Hippocampal formation (tissue), 2 donors: Measurements from ENCODE around the gene SNX17.
"Not testable (repeated sequence)": the region's sequence is repeated elsewhere in the genome, so short reads cannot be mapped to it uniquely, and the experiment has no call there.

ENCODE experiments used
- DNase-seq, 2 donors: peaks; one replicate each; lab custom pipeline; 2025; lab: John Stamatoyannopoulos, UW

SNX17 gene

DNA sequence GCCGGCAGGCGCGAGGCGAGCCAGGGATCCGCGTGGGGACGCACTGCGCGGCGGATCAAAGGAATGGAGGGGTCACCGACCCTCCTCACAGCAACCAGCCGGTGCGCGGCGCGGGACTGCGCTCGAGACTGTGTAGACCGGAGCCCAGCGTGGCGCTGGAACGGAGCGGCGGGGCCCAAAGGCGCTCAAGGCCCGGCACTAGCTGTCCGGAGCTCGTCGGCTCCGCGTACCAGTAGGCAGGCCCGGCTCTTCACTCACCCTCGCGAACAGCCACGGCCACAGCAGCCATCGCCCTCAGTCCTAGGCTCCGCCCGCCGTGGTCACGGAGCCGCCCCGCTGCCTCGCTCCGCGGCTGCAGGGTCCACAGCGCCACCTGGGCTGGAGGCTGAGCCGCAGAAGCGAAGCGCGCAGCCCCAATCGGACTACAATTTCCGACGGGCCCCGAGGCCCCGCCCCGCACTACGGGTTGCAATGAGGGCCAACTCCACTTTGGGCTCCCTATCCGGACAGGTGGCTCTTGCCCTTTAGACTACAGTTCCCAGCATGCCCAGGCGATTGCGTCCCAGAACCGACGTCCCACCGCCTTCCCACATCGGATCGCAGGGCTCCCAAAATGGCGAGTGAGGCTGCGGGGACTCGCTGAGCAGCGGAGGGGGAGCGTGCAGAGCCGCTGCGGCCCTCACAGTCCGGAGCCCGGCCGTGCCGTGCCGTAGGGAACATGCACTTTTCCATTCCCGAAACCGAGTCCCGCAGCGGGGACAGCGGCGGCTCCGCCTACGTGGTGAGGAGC lies at the start of gene SNX17, which contains the start of gene EIF2B4:
SNX17 (plus strand) TSS at position 591 of the 790 bp plus-strand sequence; CDS start at position 719, 128 bp downstream.
EIF2B4 (minus strand) TSS at position 313 of the 790 bp plus-strand sequence; CDS start at position 289, 24 bp downstream.
- DNase-seq: peak; percentile 99

DNA sequence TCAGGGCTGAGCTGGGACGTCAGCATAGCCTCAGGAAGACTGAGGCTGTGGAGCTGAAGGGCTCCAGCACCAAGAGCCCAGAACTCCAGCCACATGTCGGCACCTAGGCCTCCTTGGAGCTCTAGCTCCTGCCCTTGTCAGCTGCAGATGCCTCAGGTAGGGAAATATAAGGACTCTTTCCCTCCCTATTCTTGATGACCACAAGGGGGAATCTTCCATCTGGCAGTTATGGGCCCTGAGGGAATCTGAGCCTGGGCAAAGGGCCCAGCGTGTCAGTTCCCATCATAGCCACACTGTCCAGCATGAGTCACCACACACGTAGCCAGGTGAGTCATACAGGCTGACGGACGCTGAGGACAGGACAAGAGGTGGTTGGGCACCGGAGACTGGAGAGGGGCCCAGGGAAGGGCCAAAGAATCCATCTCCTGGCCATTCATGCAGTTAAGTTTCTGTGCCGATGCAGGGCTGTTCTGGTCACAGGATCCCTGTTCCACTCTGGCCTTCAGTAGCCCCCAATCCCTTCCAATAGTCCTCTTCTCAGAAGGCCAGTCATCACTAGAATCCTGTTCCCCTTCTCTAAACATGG lies 49.4 kb upstream of the SNX17 start:
- no peak for DNase-seq

DNA sequence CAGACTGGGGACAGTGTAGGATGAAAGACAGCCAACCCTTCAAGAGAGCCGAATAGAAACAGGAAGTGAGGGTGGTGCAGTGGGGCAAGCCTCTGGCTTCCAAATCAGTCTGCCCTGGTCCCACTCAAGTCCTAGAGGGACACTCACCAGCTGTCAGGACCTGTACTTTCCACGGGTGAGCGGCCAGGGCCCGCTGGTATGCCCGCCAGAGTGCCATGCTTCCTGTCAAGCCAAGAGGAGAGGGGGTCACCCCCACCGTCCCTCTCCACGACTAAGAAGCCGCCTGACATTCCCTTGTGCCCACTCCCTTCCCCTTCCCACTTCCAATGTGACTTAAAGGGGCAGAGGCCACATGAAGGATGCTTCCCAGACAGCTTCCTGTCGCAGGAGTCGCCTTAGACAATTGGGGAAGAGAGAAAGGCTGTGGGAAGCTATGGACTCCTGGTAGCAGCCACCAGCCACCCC lies 48.1 kb upstream of the SNX17 start:
- DNase-seq: no peak

GRCh38 chr2:27322766-27323595 lies 47.4 kb upstream of the SNX17 start, which contains the start of gene MPV17:
Gene MPV17 (minus strand): TSS chr2:27323097. CDS start chr2:27322517, 580 bp downstream.
- DNase-seq: peak; percentile 83 to 84

DNA sequence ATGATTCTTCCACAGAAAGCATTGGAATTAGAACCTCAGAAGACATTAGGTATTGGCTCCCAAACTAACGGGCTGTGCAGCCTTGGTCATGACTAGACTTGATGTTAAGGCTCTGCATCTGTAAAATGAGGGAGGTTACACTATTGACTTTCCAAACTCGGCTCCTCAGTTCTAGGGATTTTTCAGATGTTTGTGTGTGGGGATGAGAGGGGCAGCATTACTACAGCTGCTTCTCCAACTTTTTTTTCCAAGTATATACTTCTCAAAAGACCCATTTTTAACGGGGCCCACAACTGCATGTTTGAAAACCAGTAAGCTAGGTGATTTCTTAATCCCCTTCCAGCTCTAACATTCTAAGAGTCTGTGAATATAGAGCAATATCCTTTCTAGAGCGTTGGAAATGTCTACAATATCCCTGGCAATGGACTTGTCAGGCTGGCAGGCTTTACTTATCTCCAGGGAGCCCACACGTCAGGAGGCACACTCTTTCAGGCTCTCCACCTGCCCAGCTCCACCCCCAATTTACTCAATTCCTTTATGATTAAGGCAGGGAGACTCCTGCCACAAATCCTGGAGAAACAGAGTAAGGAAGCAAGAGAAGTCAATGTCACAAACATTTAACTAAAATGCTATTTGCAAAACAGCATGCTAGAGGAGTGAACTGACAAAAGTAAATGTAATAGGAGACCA lies 46.7 kb upstream of the SNX17 start:
- no peak for DNase-seq

GRCh38 chr2:27324720-27325119 lies 45.7 kb upstream of the SNX17 start:
- DNase-seq: no peak

- no peak for DNase-seq
Measured at GRCh38 chr2:27335311-27335710, 35.1 kb upstream of the SNX17 start.

DNA sequence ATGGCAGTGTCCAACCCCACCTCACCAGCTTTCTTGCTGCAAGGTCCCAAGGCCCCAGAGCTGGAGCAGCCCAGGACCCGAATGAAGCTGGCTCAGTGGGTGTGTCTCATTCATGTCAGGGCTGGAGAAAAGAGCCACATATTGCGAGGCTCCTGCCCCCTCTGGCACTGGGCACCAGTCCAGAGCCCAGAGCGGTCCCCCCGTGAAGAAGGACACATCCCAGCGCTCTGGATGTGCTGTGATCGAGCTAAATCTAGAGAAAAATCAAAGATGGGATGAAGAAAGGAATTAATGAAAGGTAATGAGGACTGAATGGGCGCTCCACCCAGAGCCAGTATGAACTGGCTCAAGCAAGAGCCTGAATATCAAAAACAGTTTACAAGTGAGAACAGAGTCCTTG lies 34.2 kb upstream of the SNX17 start:
- DNase-seq: no peak

DNA sequence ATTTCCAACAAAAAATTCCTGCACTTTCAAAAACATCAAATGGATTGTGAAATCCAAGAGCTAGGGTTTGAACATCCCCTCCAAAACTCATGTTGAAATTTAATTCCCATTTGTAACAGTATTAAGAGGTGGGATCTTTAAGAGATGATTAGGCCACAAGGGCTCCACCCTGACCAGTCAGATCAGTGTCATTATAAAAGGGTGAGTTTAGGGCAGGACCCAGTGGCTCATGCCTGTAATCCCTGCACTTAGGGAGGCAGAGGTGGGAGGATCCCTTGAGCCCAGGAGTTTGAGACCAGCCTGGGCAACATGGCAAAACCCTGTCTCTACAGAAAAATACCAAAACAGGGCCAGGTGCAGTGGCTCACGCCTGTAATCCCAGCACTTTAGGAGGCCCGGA lies 22.8 kb upstream of the SNX17 start:
- no peak for DNase-seq

DNA sequence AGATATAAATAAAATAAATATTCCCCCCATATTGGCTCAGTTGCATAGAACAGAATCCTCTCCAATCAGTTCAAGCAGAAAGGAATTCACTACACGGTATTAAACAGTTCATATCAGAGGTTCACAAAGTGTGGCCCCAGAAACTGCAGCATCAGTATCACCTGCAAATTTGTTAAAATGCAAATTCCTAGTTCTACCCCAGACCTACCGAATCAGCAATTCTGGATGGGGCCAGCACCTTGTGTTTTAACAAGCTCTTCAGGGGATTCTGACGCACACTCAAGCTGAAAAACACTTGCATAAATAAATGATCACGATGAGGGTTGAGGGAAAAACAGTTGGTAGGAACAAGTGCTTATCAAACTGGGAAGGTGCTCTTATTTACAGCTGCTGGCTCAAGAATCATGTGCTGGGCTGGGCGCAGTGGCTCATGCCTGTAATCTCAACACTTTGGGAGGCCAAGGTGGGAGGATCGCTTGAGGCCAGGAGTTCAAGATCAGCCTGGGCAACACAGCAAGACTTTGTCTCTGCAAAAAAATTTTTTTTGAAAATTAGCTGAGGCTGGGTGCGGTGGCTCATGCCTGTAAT lies 20.2 kb upstream of the SNX17 start:
- no peak for DNase-seq

DNA sequence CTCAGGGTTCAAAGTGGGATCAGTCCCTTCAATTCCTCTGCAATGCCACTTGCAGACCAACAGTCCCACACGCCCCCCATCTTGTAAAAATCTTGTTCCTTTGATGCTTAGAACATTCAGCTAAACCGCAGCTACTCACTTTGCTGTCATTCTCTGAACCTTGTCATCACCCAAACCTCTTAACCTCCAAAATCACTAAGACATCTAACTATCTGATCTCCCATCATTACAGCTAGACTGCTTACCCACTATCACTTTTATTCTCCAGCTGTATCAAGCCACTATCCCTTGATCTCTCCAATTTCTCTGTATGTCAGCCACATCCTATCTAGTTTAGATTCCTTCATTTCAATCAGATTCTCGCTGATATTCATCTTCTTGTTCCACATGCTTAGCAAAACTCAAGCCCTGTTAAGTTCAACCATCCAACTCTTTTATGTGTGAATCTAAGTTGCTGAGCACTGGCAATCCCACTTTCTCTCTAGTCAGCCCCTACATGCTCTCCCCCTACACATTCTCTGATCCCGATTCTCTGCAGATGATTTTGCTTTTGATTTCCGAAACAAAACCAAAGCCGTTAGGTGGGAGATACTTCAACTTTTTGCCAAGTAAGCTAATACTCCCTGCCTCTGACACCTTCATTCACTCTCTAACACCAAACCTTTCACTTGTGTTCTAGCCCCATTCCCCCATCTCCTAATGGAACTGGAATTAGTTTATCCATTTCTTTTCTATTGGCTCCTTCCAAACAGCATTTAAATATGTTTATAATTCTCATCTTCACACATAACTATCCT lies 18.4 kb upstream of the SNX17 start:
- DNase-seq: no peak

- DNase-seq: not testable (repeated sequence)
Measured at GRCh38 chr2:27353386-27353761, 17.0 kb upstream of the SNX17 start.

GRCh38 chr2:27353762-27354596 lies 16.4 kb upstream of the SNX17 start:
- no peak for DNase-seq

DNA sequence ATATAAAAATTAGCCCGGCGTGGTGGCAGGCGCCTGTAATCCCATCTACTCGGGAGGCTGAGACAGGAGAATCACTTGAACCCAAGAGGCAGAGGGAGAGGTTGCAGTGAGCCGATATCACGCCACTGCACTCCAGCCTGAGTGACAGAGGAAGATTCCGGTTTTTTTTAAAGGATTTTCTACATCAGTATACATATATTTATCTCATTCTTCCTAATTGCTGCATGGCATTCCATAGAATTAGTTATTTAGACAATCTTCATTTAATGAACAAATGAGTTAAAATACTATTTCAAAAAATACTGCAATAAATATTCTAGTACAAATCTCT lies 15.9 kb upstream of the SNX17 start:
- no peak for DNase-seq

DNA sequence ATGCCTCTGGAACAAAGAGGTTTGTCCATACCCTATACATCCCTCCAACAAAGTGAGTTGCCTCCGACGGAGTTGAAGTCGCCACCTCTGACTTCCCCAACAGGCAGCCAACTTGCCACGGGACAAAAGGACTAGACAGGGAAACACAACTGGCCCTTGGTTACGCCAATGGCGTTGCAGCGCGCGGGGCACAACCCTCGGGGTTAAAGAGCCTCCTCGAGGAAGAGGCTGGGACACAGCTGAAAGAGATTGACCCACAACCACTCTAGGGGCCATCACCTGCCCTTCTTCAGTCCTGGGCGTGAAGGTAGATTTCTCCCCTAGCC lies 14.4 kb upstream of the SNX17 start:
- no peak for DNase-seq

- peak; percentile 91 to 98 for DNase-seq
Measured at GRCh38 chr2:27356382-27357181, 13.8 kb upstream of the SNX17 start, which contains the start of gene GTF3C2. Gene GTF3C2 (minus strand): TSS chr2:27356764. CDS start chr2:27343554, 13,210 bp downstream.

GRCh38 chr2:27362678-27363420 lies 7.6 kb upstream of the SNX17 start:
- DNase-seq: no peak

DNA sequence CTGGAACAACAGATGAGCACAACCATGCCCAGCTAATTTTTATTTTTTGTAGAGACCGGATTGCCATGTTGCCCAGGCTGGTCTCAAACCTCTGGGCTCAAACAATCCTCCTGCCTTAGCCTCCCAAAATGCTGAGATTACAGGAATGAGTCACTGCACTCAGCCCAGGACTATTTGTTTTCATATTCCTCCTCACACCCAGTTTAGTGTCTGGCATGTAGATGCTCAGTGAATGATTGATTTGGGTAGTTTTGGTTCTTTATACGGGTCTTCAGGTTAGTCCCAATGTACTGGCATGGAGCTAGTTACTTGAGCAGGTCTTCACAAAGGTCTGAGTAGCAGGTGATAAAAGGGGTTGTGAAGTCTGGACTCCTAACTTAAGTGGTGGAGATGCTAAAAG lies 6.5 kb upstream of the SNX17 start:
- DNase-seq: no peak
